Peyer's patch (tissue), 4 donors: Measurements from ENCODE around the gene ZBTB3. TPM values are rescaled to one million over a fixed set of nuclear protein-coding genes. Genes with fewer than 3 reads are reported as not detected.
"Not testable (repeated sequence)": the region's sequence is repeated elsewhere in the genome, so short reads cannot be mapped to it uniquely, and the experiment has no call there.

Experiments used
- DNase-seq, 3 donors: peaks; one replicate each; pipeline ENCODE4 v3.0.0-alpha.2; 2017 to 2019
- H3K27ac ChIP-seq, 4 donors: fragments of 200-600 bp; sonication (generic); one replicate each; pipeline ENCODE4 v1.5.1; 2016 to 2019
- H3K27me3 ChIP-seq, 2 donors: fragments of 200-600 bp; sonication (generic); one replicate each; pipeline ENCODE4 v1.5.1; 2019
- H3K36me3 ChIP-seq, 3 donors: fragments of 200-600 bp; sonication (generic); one replicate each; pipeline ENCODE4 v1.5.1; 2016 to 2019
- H3K4me1 ChIP-seq, 4 donors: fragments of 200-600 bp; sonication (generic); one replicate each; pipeline ENCODE4 v1.5.1; 2016 to 2019
- H3K4me3 ChIP-seq, 4 donors: fragments of 200-600 bp; sonication (generic); 1 replicate in 3 of 4; 2 replicates in 1 of 4; pipeline ENCODE4 v1.5.1; 2016 to 2019; ENCODE audit warnings: mild to moderate bottlenecking in 1 of 4
- H3K9me3 ChIP-seq, 4 donors: fragments of 200-600 bp; sonication (generic); one replicate each; pipeline ENCODE4 v1.5.1; 2016 to 2019; ENCODE audit warnings: mild to moderate bottlenecking in 1 of 4
- CTCF ChIP-seq, 6 experiments: fragments of 450-650 bp in 4 of 6; fragments of 200-600 bp in 2 of 6; sonication (generic) in 1 of 6; IDR thresholded peaks; one replicate each; pipeline ENCODE4 v1.5.1; 2017 to 2019; ENCODE audit warnings: antibody characterized with exemption in 6 of 6, mild to moderate bottlenecking in 3 of 6, moderate library complexity in 1 of 6
- POLR2A ChIP-seq, 2 donors: fragments of 450-650 bp; IDR thresholded peaks; one replicate each; pipeline ENCODE4 v1.5.1; 2017; ENCODE audit warnings: antibody characterized with exemption in 2 of 2, mild to moderate bottlenecking in 2 of 2, moderate library complexity in 2 of 2
- total RNA-seq, 4 donors: library from RNA; depleted of rRNA; stranded (reverse); fragments of >200 nt; gene quantifications; one replicate each; pipeline ENCODE4 v1.1.0, GENCODE V29; 2016

The ZBTB3 gene
- total RNA-seq, 4 donors from 2014 or later, result 5.0 to 22.0 (median 9.2) TPM

- no peaks in the 10 kb centered on the region for H3K9me3 ChIP-seq
- no peak for DNase-seq
- H3K36me3 ChIP-seq, result peaks cover 0 to 81% (median 2%) of the 10 kb centered on the region in 3 donors
- no peak for TF ChIP-seq CTCF (IDR thresholded peaks at IDR 0.05)
- TF ChIP-seq POLR2A (IDR thresholded peaks at IDR 0.05), result no peak
- H3K4me3 ChIP-seq, result no peak overlapping the region
- H3K27ac ChIP-seq, result no peak overlapping the region
- H3K4me1 ChIP-seq, result peaks cover 0 to 6% (median 0%) of the 10 kb centered on the region in 4 donors
- no peaks in the 10 kb centered on the region for H3K27me3 ChIP-seq
Measured at GRCh38 chr11:62737196-62737595, 16.8 kb downstream of the ZBTB3 start.

GRCh38 chr11:62732830-62733229 is 21.1 kb downstream of the ZBTB3 start:
- peaks cover 0 to 61% (median 0%) of the 10 kb centered on the region in 3 donors for H3K36me3 ChIP-seq
- H3K9me3 ChIP-seq, result no peaks in the 10 kb centered on the region
- TF ChIP-seq CTCF (IDR thresholded peaks at IDR 0.05) (peak in 2 of 6 experiments; percentile 7 to 13), POLR2A (IDR thresholded peaks at IDR 0.05) (no peak)

GRCh38 chr11:62730076-62730475 is 23.9 kb downstream of the ZBTB3 start:
- DNase-seq, result peak in 1 of 3 donors; percentile 34
- not testable (repeated sequence) for H3K27me3 ChIP-seq, H3K9me3 ChIP-seq, H3K27ac ChIP-seq
- Histone ChIP-seq H3K4me1 (peaks cover 0 to 37% (median 4%) of the 10 kb centered on the region in 4 donors), H3K36me3 (peaks cover 0 to 34% (median 0%) of the 10 kb centered on the region in 3 donors), H3K4me3 (peak overlapping the region in 1 of 4 donors; percentile 83)

More at GRCh38 chr11:62732830-62733229, 21.1 kb downstream of the ZBTB3 start:
- Histone ChIP-seq H3K27me3 (no peaks in the 10 kb centered on the region), H3K4me3 (no peak overlapping the region), H3K4me1 (peaks cover 0 to 31% (median 3%) of the 10 kb centered on the region in 4 donors), H3K27ac (no peak overlapping the region)
- no peak for DNase-seq

GRCh38 chr11:62728171-62728988 is 25.6 kb downstream of the ZBTB3 start, which contains the start of gene TTC9C:
Gene TTC9C, plus strand, starts transcription at chr11:62728486. Its CDS starts 363 bp downstream, at chr11:62728849.
- Histone ChIP-seq H3K9me3 (no peaks in the 10 kb centered on the region), H3K27me3 (no peaks in the 10 kb centered on the region), H3K4me3 (peak within 1 kb of the TSS; percentile 83 to 97 (median 86)), H3K4me1 (peaks cover 0 to 54% (median 12%) of the 10 kb centered on the region in 4 donors), H3K27ac (peak within 1 kb of the TSS; percentile 79 to 98 (median 94)), H3K36me3 (peaks cover 0 to 25% (median 0%) of the 10 kb centered on the region in 3 donors)
- peak; percentile 72 to 73 for TF ChIP-seq POLR2A (IDR thresholded peaks at IDR 0.05)
- TF ChIP-seq CTCF (IDR thresholded peaks at IDR 0.05), result no peak
- DNase-seq, result peak; percentile 88 to 96 (median 96)

- DNase-seq, result peak; percentile 82 to 94 (median 84)
- no peaks in the 10 kb centered on the region for H3K27me3 ChIP-seq
- peak overlapping the region; percentile 79 to 98 (median 94) for H3K27ac ChIP-seq
- H3K4me1 ChIP-seq, result peaks cover 0 to 56% (median 12%) of the 10 kb centered on the region in 4 donors
- peak overlapping the region; percentile 83 to 97 (median 86) for H3K4me3 ChIP-seq
- TF ChIP-seq POLR2A (IDR thresholded peaks at IDR 0.05) (no peak), CTCF (IDR thresholded peaks at IDR 0.05) (no peak)
- peaks cover 0 to 27% (median 0%) of the 10 kb centered on the region in 3 donors for H3K36me3 ChIP-seq
- H3K9me3 ChIP-seq, result no peaks in the 10 kb centered on the region
Measured at GRCh38 chr11:62727872-62728170, 26.1 kb downstream of the ZBTB3 start.
